Subcutaneous adipose tissue (tissue), 4 donors: Measurements from ENCODE around the gene E2F4. TPM values are rescaled to one million over a fixed set of nuclear protein-coding genes. Genes with fewer than 3 reads are reported as not detected.

Experiments
- CTCF ChIP-seq: fragments of 450-650 bp; IDR thresholded peaks from one replicate; pipeline ENCODE4 v1.5.1; 2016; ENCODE audit warnings: low read depth, mild to moderate bottlenecking, control low read depth, antibody characterized with exemption, moderate library complexity
- total RNA-seq, 4 donors: library from RNA; depleted of rRNA; stranded (reverse); fragments of >200 nt; gene quantifications; one replicate each; pipeline ENCODE4 v1.1.0, GENCODE V29; 2016

E2F4 gene
- total RNA-seq, 4 donors from 2014 or later, result 48.1 to 70.8 (median 58.9) TPM

DNA sequence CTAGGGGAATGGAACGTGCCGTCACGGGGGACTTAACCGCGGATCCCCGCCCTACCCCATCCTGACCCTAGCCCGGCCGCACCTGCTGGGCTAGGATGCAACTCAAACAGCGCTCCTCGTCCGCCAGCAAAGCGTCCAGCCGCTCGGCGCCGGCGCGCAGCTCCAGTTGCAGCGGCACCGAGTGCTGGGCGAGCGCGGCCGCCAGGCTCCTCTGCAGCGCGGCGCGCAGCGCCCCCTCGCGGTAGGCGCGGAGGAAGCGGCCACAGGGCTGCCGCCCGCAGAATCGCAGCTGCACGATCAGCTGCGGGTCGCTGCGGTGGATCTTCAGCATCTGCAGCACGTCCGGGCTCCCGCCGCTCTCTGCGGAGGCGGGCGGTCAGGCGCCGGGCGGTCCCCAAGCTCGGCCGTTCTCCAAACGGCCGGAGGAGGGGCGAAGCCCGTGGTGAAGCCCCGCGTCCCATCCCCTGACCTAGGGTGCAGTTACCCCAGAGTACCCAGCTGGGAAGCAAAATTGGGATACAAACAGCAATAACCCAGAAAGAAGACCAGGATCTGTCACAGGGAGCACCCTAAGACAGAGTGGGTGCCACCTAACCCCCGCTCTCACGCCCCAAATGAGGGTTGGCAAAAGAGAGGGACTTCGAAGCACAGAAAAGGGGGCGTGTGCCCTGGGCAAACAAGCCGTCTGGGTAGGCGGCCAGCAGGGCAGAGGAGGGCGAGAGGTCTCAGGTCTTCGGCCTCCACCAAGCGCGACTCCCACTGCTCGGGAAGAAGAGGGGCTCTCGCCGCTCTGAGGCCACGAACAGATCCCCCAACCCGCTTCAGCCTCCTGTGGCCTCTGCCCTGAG lies 36.4 kb upstream of the E2F4 start:
- no peak for TF ChIP-seq CTCF

DNA sequence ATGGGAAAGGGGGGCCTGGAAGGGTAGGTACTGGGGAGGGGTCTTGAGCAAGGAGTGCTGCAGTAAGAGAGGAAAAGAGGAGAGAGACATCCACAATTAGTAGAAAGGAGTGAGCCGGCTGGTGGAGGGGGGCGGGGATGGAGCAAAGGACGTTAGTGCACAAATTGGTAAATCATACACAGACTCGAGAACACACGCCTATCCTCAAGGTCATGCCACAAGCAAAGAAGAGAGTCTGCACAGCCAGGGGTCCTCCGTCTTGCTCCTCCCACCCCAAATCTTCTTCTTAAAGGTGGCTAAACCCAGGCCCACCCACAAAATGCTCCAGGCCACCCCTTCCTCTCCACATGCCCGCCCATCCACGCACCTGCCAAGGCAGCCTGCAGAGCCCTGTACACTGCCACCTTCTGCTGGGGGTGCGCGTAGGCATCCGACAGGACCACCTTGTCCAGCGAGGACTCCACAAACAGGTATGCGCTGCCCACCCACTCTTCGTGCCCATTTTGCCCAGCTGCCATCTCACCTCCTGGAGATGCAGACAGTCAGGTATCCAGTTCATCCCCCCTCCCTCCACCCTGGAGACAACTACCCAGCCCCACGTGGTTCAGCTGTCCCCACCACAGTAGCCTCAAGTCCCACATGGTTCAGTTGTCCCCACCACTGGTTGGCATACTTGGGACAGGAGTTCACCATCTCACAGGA lies 35.7 kb upstream of the E2F4 start:
- no peak for TF ChIP-seq CTCF

DNA sequence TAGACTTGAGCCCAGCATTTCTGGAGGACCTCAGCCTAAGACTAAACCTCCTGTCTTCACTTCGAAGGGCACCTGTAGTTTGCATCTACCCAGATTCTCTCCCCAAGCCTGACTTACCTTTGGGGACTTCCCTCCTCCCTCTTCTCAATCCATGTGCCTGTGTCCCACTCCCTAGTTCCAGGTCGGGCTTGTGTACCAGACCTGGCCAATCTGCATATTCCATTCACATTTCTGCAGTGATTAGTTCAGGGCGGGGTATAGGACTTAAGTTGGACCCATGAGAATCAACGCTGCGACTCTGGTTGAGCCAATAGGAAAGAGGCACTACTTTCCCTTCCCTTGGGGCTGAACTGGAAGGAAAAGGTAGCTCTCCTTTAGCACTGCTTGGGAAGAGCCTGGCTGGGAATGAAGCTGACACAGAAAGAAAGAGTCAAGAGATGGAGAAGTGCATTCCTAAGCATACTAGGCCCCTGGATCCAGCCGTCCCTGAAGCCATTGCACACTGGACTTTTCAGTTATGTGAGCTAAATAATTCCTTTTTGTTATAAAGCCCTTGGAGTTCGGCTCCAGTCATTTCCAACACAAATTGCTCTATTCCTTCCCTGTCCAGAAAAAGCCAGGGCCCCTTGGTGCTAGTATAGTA lies 34.7 kb upstream of the E2F4 start:
- TF ChIP-seq CTCF, result no peak

- TF ChIP-seq CTCF, result no peak
Observed at GRCh38 chr16:67157892-67158635, 33.9 kb upstream of the E2F4 start.

DNA sequence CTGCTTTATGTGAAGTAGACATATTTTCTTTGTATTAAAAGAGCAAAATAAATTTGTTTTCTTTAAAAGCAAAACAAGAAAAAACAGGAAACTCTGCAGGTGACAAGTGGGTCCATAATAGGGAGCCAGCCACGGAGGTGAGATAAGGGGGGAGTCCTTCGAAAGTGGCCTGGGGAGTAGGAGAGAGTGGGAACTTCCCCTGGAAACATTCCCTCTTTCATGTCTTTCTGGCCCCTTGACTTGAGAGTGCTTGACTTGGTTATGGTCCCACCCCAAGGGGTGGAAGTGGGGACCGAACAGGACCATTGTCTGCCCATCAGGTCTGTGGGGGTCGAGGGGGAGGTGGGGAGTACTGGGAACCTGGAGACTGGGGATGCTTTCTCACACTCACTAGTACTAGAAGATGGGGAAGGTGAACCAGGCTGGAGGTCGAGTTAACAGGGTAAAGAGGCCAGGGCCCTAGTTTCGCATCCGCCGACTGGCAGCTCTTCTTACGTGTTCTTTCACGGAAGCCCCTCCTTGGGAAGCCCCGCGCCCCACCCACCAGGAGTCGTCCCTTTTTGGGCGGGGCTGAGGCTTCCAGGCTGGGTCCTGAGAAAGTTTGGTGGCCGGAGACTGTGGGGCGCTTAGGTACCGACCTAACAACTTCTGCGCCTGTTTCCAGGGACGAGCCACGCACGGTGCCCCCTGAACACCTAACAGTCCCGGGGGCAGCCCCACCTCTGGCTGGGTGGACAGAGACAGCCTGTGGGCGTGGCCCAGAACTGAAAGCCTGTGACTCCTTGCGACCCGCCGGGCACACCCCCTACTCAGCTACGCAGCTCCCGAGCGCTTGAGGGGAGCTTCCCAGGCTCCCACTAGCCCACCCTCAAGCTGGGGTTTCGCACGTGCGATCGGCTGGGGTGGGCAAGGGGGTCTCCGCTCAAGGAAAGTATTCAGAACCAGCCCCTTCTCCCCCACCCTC lies 33.0 kb upstream of the E2F4 start:
- no peak for TF ChIP-seq CTCF

GRCh38 chr16:67161595-67162058 lies 30.3 kb upstream of the E2F4 start:
- TF ChIP-seq CTCF, result no peak
